Neural progenitor cell (in vitro differentiated cells): ENCODE measurements around the gene TSSC4. TPM values are rescaled to one million over a fixed set of nuclear protein-coding genes. Genes with fewer than 3 reads are reported as not detected.

ENCODE experiments used
- DNase-seq: peaks from one replicate; pipeline ENCODE4 v3.0.0-alpha.2; 2016; ENCODE audit warnings: low spot score
- H2AFZ ChIP-seq: fragments of 200-600 bp; sonication (generic); replicated peaks from 2 replicates; pipeline ENCODE4 v1.6.1; 2016; ENCODE audit warnings: antibody characterized with exemption
- H3F3A ChIP-seq: fragments of 200-600 bp; sonication (generic); 2 replicates; pipeline ENCODE4 v1.6.1; 2016; ENCODE audit warnings: antibody characterized with exemption, low read depth
- H3K27ac ChIP-seq: fragments of 200-600 bp; sonication (generic); 2 replicates; pipeline ENCODE4 v1.5.1; 2016; ENCODE audit warnings: mild to moderate bottlenecking
- H3K27me3 ChIP-seq: fragments of 200-600 bp; sonication (generic); 2 replicates; pipeline ENCODE4 v1.6.1; 2016; ENCODE audit warnings: mild to moderate bottlenecking, moderate library complexity
- H3K36me3 ChIP-seq: fragments of 200-600 bp; sonication (generic); 2 replicates; pipeline ENCODE4 v1.5.1; 2016
- H3K4me1 ChIP-seq: fragments of 200-600 bp; sonication (generic); 2 replicates; pipeline ENCODE4 v1.6.1; 2016; ENCODE audit warnings: mixed run types
- H3K4me2 ChIP-seq: fragments of 200-600 bp; sonication (generic); 2 replicates; pipeline ENCODE4 v1.6.1; 2016
- H3K4me3 ChIP-seq: fragments of 200-600 bp; sonication (generic); 2 replicates; pipeline ENCODE4 v1.5.1; 2016
- H3K79me2 ChIP-seq: fragments of 200-600 bp; sonication (generic); 2 replicates; pipeline ENCODE4 v1.6.1; 2016; ENCODE audit warnings: low read depth
- H3K9ac ChIP-seq: fragments of 200-600 bp; sonication (generic); 2 replicates; pipeline ENCODE4 v1.6.1; 2016
- H3K9me3 ChIP-seq: fragments of 200-600 bp; sonication (generic); 2 replicates; pipeline ENCODE4 v1.5.1; 2016; ENCODE audit warnings: low read depth
- H4K20me1 ChIP-seq: fragments of 200-600 bp; sonication (generic); 2 replicates; pipeline ENCODE4 v1.6.1; 2016; ENCODE audit warnings: low read depth
- H3K27ac Mint-ChIP-seq: 3 replicates; pipeline ENCODE4 v1.8.0; 2021; ENCODE audit warnings: mixed read lengths
- H3K27me3 Mint-ChIP-seq: 2 replicates; pipeline ENCODE4 v1.8.0; 2022; ENCODE audit warnings: low read depth, mild to moderate bottlenecking, inconsistent platforms, moderate library complexity, mixed read lengths; ENCODE audit not compliant: insufficient read depth
- H3K36me3 Mint-ChIP-seq: 3 replicates; pipeline ENCODE4 v1.8.0; 2021; ENCODE audit warnings: mixed read lengths
- H3K4me1 Mint-ChIP-seq: 3 replicates; pipeline ENCODE4 v1.8.0; 2021; ENCODE audit warnings: mixed read lengths
- H3K4me3 Mint-ChIP-seq: 3 replicates; pipeline ENCODE4 v1.8.0; 2021; ENCODE audit warnings: mild to moderate bottlenecking, moderate library complexity, mixed read lengths
- H3K9me3 Mint-ChIP-seq: 3 replicates; pipeline ENCODE4 v1.8.0; 2020; ENCODE audit warnings: mixed read lengths
- EZH2 ChIP-seq: fragments of 200-600 bp; sonication (generic); IDR thresholded peaks from 2 replicates; pipeline ENCODE4 v1.6.1; 2017; ENCODE audit warnings: antibody characterized with exemption, mild to moderate bottlenecking, moderate library complexity
- EZH2phosphoT487 ChIP-seq: fragments of 200-600 bp; sonication (generic); IDR thresholded peaks from 2 replicates; pipeline ENCODE4 v1.6.1; 2017; ENCODE audit warnings: antibody characterized with exemption
- total RNA-seq: library from RNA; depleted of rRNA; stranded (reverse); fragments of >200 nt; gene quantifications from 2 replicates; pipeline ENCODE4 v1.2.3, GENCODE V29; 2015; ENCODE audit warnings: low replicate concordance
- TF ChIP-seq, protein P1 (sequence below): fragments of 200-600 bp; sonication (generic); IDR thresholded peaks from 2 replicates; pipeline ENCODE4 v1.5.1; 2017; ENCODE audit warnings: antibody characterized with exemption, mild to moderate bottlenecking

The TSSC4 gene
- total RNA-seq, 1 donor from 2014 or later, result 11.1 TPM

DNA sequence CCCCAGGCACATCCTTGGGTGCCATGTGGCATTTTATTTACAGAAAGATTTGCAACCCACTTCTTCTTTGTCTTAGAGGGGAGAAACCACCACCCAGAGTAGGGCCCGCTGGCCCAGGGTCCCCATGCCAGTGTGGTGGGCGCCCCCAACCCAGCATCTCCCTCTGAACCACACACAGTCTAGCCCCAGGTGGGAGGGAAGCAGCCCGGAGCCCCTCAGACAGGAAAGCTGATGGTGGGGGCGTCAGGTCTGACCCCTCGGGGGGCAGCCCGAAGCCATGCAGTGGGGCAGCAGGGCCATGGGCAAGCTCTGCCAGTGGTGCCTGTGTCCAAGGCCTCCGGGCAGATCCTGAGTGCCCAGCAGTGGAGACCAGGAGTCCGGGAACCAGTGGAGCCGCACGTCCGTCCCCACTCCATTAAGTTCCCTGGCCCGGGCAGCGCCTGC, 32.1 kb downstream of the TSSC4 start:
- H3K4me1 ChIP-seq, result no peaks in the 10 kb centered on the region
- no peak overlapping the region for H3K27ac ChIP-seq
- Mint-ChIP-seq H3K9me3 (no peaks in the 10 kb centered on the region), H3K27ac (no peak overlapping the region), H3K36me3 (no peaks in the 10 kb centered on the region), H3K27me3 (peaks cover 1% of the 10 kb centered on the region), H3K4me3 (no peak overlapping the region), H3K4me1 (no peaks in the 10 kb centered on the region)
- H3K4me3 ChIP-seq, result no peak overlapping the region
- no peaks in the 10 kb centered on the region for H3F3A ChIP-seq
- no peak for DNase-seq
- no peaks in the 10 kb centered on the region for H3K9me3 ChIP-seq
- no peak overlapping the region for H3K9ac ChIP-seq
- peaks cover 29% of the 10 kb centered on the region for H3K27me3 ChIP-seq
- no peak overlapping the region for H2AFZ ChIP-seq
- no peak for TF ChIP-seq EZH2
- TF ChIP-seq, protein P1, sequence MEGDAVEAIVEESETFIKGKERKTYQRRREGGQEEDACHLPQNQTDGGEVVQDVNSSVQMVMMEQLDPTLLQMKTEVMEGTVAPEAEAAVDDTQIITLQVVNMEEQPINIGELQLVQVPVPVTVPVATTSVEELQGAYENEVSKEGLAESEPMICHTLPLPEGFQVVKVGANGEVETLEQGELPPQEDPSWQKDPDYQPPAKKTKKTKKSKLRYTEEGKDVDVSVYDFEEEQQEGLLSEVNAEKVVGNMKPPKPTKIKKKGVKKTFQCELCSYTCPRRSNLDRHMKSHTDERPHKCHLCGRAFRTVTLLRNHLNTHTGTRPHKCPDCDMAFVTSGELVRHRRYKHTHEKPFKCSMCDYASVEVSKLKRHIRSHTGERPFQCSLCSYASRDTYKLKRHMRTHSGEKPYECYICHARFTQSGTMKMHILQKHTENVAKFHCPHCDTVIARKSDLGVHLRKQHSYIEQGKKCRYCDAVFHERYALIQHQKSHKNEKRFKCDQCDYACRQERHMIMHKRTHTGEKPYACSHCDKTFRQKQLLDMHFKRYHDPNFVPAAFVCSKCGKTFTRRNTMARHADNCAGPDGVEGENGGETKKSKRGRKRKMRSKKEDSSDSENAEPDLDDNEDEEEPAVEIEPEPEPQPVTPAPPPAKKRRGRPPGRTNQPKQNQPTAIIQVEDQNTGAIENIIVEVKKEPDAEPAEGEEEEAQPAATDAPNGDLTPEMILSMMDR, result no peak
- TF ChIP-seq EZH2phosphoT487, result no peak
- no peaks in the 10 kb centered on the region for H4K20me1 ChIP-seq
- no peaks in the 10 kb centered on the region for H3K79me2 ChIP-seq
- H3K4me2 ChIP-seq, result no peak overlapping the region
- H3K36me3 ChIP-seq, result no peaks in the 10 kb centered on the region

DNA sequence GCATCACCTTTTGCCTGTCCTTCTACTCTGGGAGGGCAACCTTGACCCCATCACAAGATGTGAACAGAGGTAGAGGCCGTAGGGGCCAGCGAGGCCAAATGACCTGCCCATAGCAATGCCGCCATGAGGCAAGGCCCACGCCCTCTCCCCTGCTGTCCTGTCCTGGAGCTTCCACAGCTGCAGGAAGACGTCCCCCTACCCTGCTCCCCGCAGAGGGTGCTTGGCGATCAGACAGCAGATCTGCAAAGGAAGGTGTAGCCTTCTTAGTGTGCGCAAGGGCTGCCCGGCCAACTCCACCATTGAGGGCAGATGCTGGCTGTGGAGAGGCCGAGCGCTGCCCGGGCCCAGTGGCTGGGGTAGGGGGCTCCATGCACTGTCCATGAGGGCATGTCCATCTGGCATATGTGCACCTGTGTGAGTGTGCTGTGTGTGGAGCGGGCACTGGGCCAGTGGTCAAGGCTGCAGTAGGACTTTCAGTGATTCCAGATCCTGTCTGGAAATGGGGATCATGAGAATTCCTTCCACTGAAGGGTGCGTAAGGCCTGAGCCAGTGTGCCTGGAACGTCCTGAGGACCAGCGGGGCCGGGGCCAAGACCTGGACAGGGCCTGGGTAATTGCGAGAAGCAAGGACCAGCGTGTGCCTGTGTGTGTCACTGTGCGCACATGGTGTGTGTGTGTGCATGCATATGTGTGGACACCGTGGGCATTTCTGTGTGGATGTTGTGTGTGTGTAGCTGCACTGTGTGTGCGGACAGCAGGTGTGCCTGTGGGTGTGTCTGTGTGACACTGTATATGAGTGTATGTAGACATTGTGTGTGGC, 32.8 kb downstream of the TSSC4 start:
- Histone ChIP-seq H2AFZ (no peak overlapping the region), H4K20me1 (no peaks in the 10 kb centered on the region)

DNA sequence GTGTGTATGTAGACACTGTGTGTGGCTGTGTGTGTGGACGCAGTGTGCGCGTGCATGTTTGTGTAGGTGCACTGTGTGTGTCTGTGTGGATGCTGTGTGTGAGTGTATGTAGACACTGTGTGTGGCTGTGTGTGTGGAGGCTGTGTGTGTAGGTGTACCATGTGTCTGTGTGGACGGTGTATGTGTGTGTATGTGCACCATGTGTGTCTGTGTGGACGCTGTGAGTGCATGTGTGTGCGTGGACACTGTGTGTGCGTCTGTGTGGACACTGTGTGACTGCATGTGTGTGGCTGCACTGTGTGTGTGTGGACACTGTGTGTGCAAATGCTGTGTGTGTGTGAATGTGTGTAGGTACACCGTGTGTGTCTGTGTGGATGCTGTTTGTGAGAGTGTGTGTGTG, 33.5 kb downstream of the TSSC4 start:
- Histone ChIP-seq H2AFZ (no peak overlapping the region), H3K4me3 (no peak overlapping the region)
- no peak for DNase-seq

More for the DNA sequence above, 32.8 kb downstream of the TSSC4 start:
- Histone ChIP-seq H3K9me3 (no peaks in the 10 kb centered on the region), H3K4me1 (no peaks in the 10 kb centered on the region), H3K9ac (no peak overlapping the region), H3K36me3 (no peaks in the 10 kb centered on the region), H3K27ac (no peak overlapping the region), H3K79me2 (no peaks in the 10 kb centered on the region), H3K4me2 (no peak overlapping the region), H3K4me3 (no peak overlapping the region), H3K27me3 (peaks cover 35% of the 10 kb centered on the region), H3F3A (no peaks in the 10 kb centered on the region)
- no peaks in the 10 kb centered on the region for H3K4me1 Mint-ChIP-seq
- H3K4me3 Mint-ChIP-seq, result no peak overlapping the region
- DNase-seq, result no peak
- TF ChIP-seq EZH2 (no peak), EZH2phosphoT487 (no peak)
- TF ChIP-seq, protein P1, result no peak
- peaks cover 2% of the 10 kb centered on the region for H3K27me3 Mint-ChIP-seq
- H3K9me3 Mint-ChIP-seq, result no peaks in the 10 kb centered on the region
- H3K27ac Mint-ChIP-seq, result no peak overlapping the region
- no peaks in the 10 kb centered on the region for H3K36me3 Mint-ChIP-seq

More for the DNA sequence above, 33.5 kb downstream of the TSSC4 start:
- H3K4me3 Mint-ChIP-seq, result no peak overlapping the region
- Histone ChIP-seq H3K27ac (no peak overlapping the region), H3K9ac (no peak overlapping the region), H3K27me3 (peaks cover 42% of the 10 kb centered on the region), H3K4me1 (no peaks in the 10 kb centered on the region), H3K9me3 (no peaks in the 10 kb centered on the region), H3K4me2 (no peak overlapping the region), H3K36me3 (no peaks in the 10 kb centered on the region), H3F3A (no peaks in the 10 kb centered on the region), H4K20me1 (no peaks in the 10 kb centered on the region), H3K79me2 (no peaks in the 10 kb centered on the region)
- H3K4me1 Mint-ChIP-seq, result no peaks in the 10 kb centered on the region
- no peak for TF ChIP-seq EZH2phosphoT487
- no peak for TF ChIP-seq EZH2
- TF ChIP-seq, protein P1, result no peak
- H3K36me3 Mint-ChIP-seq, result no peaks in the 10 kb centered on the region
- H3K9me3 Mint-ChIP-seq, result no peaks in the 10 kb centered on the region
- no peak overlapping the region for H3K27ac Mint-ChIP-seq
- H3K27me3 Mint-ChIP-seq, result peaks cover 2% of the 10 kb centered on the region
